Stimulated activated CD8-positive, alpha-beta memory T cell treated with anti-CD3 and anti-CD28 coated beads, Interleukin-15, amount 100 ng/mL, for 24 hours (primary cell): ENCODE data around the gene PPP1R3G.

Source experiments
- DNase-seq: peaks from one replicate; pipeline ENCODE4 v3.0.0-alpha.2; 2020; ENCODE audit warnings: low read depth

The PPP1R3G gene

DNA sequence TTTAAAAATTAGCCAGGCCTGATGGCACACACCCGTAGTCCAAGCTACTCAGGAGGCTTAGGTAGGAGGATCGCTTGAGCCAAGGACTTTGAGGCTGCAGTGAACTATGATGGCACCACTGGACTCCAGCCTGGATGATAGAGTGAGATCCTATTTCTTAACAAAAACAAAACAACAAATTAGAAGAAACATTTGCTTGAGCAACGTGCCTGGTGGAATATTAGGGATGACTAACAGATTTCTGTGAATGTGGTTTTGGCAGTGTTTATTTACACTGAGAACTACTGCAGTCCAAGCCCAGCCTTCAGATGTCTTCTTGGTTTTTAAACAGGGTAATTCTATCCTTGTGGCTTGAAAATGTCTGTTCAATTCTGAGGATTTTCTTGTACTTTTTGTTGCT, 9.2 kb downstream of the PPP1R3G start:
- DNase-seq, result no peak

DNA sequence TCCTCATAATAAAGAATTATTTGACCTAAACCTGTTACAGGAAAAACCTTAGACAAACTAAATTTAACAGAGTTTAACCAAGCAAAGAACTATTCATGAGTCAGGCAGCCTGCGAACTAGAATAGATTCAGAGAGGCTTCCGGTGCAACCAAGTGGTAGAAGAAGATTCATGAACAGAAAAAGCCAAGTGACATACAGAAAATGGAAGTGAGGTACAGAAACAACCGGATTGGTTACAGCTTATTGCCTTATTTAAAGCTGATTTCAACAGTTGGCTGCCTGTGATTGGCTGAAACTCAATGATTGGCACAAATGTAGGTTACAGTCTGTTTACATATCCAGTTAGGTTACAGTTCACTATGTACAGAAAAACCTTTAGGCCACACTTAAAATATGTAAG, 10.1 kb downstream of the PPP1R3G start:
- no peak for DNase-seq

- DNase-seq, result no peak
Observed at GRCh38 chr6:5096482-5096881, 11.3 kb downstream of the PPP1R3G start.

DNA sequence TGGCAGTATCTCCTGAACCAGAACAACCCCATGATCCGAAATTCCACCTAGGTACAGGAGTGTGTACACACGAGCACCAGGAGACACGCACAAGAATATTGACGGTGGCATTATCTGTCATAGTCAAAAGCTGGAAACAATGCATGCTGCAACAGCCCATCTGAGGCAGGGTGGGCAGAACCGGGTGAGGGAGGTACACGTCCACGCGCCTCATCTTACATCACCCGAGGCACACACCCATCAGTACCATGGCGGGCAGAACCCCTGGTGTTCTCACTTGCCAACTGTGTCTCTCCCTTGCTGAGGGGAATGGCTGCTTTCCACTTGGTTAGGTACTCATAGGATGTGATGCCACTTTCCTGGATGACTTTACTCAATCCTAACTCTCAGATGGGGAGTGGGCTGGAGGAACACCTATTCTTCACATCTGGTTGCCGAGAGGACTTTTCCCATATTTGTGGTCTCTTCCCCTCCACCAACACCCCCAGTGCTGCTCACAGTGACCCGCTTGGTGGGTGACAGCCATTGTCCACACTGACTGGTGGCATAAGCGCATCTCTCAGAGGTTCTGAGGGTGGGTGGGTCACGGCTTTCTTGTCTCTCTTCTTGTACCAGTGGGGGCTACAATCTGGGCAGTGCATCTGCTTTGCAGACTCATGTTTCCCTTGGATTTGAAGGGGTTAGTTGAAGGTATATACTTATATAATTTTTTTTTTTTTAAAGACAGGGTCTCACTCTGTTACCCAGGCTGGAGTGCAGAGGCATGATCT, 13.5 kb downstream of the PPP1R3G start:
- DNase-seq, result no peak

DNA sequence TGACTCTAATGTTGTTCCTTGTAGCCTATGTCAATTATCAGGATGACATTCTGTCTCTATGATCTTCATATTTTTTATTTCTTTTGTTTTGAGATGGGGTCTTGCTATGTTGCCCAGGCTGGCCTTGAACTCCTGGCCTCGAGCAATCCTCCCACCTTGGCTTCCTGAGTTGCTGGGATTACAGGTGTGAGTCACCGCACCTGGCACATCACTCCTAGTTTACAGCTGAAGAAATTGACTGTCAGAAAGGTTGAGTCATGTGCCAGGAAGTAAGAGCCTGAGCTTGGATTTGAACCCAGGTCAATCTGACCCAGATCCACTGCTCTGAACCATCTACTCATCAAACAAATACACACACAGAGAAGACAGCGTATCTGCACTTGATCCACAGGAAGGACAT, 14.4 kb downstream of the PPP1R3G start:
- no peak for DNase-seq

GRCh38 chr6:5100806-5101205, 15.7 kb downstream of the PPP1R3G start:
- no peak for DNase-seq

- DNase-seq, result no peak
Observed at GRCh38 chr6:5102267-5102970, 17.3 kb downstream of the PPP1R3G start.

- no peak for DNase-seq
Observed at GRCh38 chr6:5103250-5103649, 18.1 kb downstream of the PPP1R3G start.

GRCh38 chr6:5104667-5105066, 19.5 kb downstream of the PPP1R3G start:
- no peak for DNase-seq

DNA sequence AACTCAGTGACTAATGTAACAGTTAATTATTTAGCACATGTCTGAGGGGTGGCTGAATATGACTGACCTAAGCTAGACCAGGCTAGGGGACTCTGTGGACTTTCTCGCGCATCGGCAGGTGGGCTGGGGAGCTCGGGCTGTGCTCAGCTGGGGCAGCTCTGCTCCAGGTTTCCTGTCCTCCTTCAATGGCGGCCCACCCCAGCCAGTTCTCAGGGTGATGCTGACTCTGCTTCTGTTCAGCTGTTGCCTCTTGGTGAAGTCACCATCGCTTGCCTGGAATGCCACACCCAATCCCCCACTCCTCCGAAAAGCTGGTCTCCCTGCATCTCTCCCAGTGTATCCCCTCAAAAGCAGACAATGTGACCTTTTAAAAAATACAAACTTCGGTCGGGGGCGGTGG, 20.0 kb downstream of the PPP1R3G start:
- no peak for DNase-seq

GRCh38 chr6:5107341-5107740, 22.2 kb downstream of the PPP1R3G start:
- DNase-seq, result no peak

DNA sequence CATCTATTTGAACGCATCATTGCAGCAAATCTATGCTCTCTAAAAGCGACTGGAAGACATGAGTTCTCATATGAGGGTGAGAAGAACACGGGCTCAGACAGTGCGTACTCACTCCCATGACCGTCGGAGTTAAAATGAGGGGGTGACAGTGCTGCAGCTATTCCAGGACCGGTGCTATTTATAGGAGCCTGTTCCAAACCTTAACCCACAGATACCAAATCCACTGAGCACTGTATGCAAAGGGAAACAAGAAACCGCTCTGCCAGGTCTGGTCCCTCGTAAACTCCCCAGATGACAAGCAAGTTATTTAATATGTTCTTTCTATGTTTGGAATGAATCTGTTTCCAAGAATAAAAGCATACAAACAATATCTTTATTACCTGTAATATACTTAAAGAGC, 22.9 kb downstream of the PPP1R3G start:
- DNase-seq, result no peak

GRCh38 chr6:5108536-5109150, 23.5 kb downstream of the PPP1R3G start:
- DNase-seq, result no peak

GRCh38 chr6:5109436-5109835, 24.3 kb downstream of the PPP1R3G start:
- no peak for DNase-seq

DNA sequence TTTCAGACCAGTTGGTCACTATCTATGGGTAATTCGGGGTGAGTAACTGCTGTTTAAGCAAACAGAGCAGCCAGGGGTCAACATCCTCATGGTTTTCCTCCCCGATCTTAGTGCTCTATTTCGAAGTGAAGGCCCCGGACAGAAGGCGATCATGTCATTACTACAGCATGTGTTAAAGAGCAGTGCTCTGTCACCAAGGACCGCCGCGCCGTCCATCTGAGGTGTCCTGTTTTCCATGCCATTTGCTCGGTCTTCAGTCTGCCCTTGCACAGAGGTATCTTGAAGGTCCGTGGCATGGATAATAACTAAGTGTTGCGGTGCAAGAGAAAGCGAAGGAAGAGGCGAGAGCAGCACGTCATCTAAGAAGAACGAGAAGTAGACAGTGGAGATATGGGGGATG, 25.1 kb downstream of the PPP1R3G start:
- no peak for DNase-seq

DNA sequence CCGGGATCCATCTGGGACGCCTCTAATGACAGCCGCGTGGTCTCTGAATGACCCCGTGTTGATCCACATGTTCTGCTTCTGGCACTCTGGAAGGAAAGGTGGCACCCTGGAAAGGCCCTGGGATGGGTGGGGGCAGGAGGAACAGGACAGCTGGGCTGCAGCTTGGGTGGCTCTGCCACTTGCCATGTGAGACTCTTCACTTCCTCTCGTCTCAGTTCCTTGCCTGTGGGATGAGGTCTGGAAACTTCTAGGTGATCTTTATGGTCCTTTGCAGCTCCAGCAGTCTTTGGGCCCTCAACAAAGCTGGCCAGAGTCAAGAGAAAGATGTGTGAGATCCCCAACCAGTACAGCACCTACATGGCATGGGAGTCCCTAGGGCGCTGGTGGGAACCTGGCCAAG, 26.5 kb downstream of the PPP1R3G start:
- no peak for DNase-seq

DNA sequence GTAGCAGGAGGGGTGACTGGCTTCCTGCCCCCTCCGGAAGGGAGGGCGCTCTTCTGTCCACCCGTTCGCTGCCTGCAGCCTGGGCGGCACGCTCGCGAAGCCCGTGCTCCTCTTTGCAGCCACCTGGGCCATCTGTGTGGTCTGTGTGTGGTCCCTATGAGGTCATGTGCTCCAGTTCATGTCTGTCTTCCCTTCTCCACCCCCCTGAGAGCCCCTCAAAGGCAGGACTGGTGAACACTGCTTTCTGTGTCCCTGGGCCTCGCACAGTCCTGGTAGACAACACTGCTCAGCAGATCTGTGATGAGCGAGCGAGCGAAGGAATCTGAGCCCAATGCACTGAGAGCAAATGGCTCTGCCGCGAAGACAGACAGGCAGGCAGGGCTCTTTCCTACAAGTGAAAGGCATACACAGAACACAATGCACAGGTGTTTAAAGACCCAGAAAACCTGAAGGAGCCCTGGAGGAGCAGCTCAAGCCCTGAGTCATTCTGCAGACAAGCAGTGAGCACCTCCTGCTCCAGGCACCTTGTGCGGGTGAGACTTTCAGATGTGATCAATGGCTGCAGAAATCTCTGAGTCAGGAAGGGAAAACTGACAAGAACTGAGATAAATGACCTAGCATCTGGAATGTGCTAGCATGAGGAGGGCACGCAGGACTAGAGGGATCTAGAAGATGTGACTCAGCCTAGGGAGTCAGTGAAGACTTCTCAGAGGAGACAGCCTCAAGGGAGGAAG, 27.1 kb downstream of the PPP1R3G start:
- DNase-seq, result no peak

DNA sequence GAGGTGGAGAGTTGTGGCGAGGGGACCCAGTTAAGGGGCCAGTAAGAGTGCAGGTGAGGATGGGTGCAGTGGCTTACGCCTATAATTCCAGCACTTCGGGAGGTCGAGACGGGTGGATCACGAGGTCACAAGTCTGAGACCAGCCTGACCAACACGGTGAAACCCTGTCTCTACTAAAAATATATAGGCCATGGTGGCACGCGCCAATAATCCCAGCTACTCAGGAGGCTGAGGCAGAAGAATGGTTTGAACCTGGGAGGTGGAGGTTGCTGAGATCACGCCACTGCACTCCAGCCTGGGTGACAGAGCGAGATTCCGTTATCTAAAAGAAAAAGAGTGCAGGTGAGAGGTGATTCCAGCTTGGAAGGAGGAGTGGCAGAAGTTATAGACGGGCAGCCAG, 28.0 kb downstream of the PPP1R3G start:
- no peak for DNase-seq

DNA sequence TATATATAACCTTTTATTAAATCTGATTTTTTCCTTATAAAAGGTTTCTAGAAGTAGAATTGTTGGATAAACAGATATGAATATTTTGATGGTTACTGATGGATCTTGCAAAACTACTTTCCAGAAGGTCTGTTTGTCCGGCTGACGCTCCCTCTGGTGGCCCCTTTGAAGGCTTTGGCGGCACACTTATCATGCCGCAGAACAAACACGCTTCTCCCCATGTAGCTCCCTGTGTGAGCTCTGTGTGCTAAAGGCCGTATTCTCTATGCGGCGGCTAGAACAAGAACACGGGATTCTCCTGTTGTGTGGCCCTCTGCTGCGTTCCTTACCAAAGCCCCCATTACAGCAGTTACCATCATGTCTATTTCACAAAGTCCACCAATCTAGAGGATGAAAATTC, 30.0 kb downstream of the PPP1R3G start:
- no peak for DNase-seq

GRCh38 chr6:5116243-5116991, 31.3 kb downstream of the PPP1R3G start:
- DNase-seq, result no peak

DNA sequence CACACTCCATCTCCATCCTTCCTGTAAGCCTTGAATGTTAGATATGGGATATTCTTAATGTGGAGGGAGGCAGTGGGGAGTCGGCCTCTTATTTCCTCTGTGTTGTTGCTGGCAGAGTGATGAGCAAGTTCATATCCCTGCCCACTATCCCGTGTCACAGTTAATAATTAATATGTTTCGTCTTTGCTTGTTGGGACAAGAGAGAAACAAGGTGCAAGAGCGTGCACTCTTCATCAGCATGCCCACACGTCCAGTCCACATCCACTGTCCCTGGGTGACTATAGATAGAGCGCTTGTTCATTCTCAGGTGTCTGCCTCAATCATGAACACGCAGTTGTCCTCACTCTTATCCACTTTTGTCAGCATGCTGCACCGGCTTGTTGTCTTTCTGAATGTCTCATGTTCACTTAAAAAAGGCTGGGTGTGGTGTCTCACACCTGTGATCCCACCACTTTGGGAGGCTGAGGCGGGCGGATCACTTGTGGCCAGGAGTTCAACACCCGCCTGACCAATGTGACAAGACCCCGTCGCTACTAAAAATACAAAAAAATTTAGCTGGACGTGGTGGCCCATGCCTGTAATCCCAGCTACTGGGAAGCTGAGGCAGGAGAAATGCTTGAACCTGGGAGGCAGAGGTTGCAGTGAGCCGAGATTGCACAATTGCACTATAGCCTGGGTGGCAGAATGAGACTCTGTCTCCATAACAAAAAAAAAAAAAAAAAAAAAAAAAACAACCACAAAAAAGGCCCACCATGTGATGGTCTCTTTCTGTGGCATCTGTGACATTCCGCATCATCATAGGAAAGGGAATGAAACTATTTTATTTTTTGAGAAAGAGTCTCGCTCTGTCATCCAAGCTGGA, 34.2 kb downstream of the PPP1R3G start:
- DNase-seq, result no peak
